Nephron (organoid): Measurements from ENCODE around the gene LSP1.

ENCODE experiments used
- H3K27ac Mint-ChIP-seq, 3 experiments: 2 replicates each; pipeline ENCODE4 v1.8.0; 2020; ENCODE audit warnings: mixed read lengths in 3 of 3, mild to moderate bottlenecking in 2 of 3, moderate library complexity in 1 of 3
- H3K27me3 Mint-ChIP-seq: 2 replicates; pipeline ENCODE4 v1.8.0; 2021; ENCODE audit warnings: low read depth, mild to moderate bottlenecking, moderate library complexity, mixed read lengths
- H3K36me3 Mint-ChIP-seq: 2 replicates; pipeline ENCODE4 v1.8.0; 2020; ENCODE audit warnings: low read depth, mixed read lengths
- H3K4me1 Mint-ChIP-seq: 2 replicates; pipeline ENCODE4 v1.8.0; 2020; ENCODE audit warnings: mixed read lengths
- H3K4me3 Mint-ChIP-seq, 3 experiments: 2 replicates each; pipeline ENCODE4 v1.8.0; 2020; ENCODE audit warnings: mild to moderate bottlenecking in 3 of 3, mixed read lengths in 3 of 3, moderate library complexity in 2 of 3
- H3K9me3 Mint-ChIP-seq: 2 replicates; pipeline ENCODE4 v1.8.0; 2020; ENCODE audit warnings: mixed read lengths
- TF ChIP-seq, protein P1 (sequence below), 3 experiments: fragments of 200-600 bp; sonication (generic); IDR thresholded peaks; one replicate each; pipeline ENCODE4 v1.5.0; 2021; ENCODE audit warnings: antibody characterized with exemption in 3 of 3; ENCODE audit not compliant: unreplicated experiment in 3 of 3

LSP1 gene

DNA sequence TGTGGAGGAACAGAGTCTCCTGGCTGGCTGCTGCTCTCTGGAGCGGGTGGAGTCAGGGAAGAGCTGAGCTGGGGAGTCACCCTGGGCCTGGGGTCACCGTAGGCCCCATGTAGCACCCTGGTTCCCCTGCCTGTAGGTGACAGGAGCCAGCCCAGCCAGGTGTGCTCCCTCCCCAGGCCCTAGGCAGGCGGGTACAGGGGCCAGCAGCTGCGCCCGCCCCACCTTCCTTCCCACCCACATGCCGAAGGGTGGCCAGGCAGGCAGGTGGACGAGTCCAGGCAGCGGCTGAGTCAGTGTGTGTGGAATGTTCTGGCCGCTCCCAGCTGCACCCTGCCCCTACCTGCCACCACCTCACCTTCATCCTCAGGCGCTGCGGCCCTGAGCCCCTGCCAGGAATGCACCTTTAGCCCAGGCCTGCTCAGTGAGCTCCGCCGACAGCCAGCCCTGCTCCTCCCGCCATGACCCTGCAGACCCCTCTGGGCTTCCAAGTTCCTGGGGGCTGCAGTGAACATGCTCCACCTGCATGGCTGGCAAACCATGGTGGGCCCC, 18.7 kb upstream of the LSP1 start:
- no peak overlapping the region for H3K4me3 Mint-ChIP-seq
- no peaks in the 10 kb centered on the region for H3K36me3 Mint-ChIP-seq
- H3K9me3 Mint-ChIP-seq = no peaks in the 10 kb centered on the region
- H3K27me3 Mint-ChIP-seq = peaks cover 4% of the 10 kb centered on the region
- H3K4me1 Mint-ChIP-seq = peaks cover 26% of the 10 kb centered on the region
- H3K27ac Mint-ChIP-seq = peak overlapping the region in 2 of 3 experiments; percentile 28 to 86
- TF ChIP-seq, protein P1, sequence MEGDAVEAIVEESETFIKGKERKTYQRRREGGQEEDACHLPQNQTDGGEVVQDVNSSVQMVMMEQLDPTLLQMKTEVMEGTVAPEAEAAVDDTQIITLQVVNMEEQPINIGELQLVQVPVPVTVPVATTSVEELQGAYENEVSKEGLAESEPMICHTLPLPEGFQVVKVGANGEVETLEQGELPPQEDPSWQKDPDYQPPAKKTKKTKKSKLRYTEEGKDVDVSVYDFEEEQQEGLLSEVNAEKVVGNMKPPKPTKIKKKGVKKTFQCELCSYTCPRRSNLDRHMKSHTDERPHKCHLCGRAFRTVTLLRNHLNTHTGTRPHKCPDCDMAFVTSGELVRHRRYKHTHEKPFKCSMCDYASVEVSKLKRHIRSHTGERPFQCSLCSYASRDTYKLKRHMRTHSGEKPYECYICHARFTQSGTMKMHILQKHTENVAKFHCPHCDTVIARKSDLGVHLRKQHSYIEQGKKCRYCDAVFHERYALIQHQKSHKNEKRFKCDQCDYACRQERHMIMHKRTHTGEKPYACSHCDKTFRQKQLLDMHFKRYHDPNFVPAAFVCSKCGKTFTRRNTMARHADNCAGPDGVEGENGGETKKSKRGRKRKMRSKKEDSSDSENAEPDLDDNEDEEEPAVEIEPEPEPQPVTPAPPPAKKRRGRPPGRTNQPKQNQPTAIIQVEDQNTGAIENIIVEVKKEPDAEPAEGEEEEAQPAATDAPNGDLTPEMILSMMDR (IDR thresholded peaks at IDR 0.05; ENCODE audit: unreplicated experiment in 3 of 3) = no peak

DNA sequence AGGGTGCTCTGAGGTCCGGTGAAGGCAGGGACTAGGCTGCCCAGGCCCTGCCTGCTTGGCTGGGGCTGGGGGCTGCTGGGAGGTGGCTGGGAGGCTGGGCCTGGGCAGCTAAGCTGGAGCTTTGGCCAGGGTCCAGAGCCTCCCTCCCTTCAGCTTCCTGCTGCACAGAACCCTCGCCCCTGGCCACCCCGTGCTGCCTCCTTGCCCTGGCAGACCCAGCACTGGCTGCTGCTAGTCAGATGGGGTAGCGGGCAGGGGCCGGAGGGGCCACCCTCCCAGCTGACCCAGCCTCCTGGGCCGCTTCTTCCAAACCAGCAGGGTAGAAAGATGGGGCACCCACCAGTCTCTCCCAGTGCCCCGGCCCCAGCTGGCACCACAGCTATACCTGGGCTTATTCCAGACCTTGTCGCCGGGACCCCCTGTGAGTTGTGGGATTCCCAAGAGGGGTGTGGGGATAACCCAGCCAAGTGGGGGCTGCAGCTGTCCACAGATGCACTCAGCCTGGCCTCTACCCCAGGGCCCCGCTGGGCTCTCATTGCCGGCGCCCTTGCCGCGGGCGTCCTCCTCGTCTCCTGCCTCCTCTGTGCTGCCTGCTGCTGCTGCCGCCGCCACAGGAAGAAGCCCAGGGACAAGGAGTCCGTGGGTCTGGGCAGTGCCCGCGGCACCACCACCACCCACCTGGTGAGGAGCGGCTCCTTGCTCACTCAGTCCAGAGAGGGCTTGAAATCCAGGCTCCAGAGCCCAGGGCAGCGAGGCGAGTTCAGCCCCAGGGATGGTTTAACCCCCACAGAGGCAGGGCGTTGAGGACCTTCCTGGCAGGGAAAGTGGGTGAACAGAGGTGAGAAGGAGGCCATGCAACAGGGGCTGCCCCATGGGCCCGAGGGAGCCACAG, 17.9 kb upstream of the LSP1 start, which contains the start of gene SYT8:
Gene SYT8, plus strand, starts transcription at position 212 of the 892 bp plus-strand sequence. Its CDS starts 116 bp downstream, at position 328.
- Mint-ChIP-seq H3K4me1 (peaks cover 25% of the 10 kb centered on the region), H3K27ac (peak within 1 kb of the TSS in 2 of 3 experiments; percentile 28 to 86), H3K27me3 (peaks cover 4% of the 10 kb centered on the region), H3K4me3 (no peak within 1 kb of the TSS), H3K9me3 (no peaks in the 10 kb centered on the region), H3K36me3 (no peaks in the 10 kb centered on the region)
- TF ChIP-seq, protein P1 (IDR thresholded peaks at IDR 0.05; ENCODE audit: unreplicated experiment in 3 of 3) = no peak

DNA sequence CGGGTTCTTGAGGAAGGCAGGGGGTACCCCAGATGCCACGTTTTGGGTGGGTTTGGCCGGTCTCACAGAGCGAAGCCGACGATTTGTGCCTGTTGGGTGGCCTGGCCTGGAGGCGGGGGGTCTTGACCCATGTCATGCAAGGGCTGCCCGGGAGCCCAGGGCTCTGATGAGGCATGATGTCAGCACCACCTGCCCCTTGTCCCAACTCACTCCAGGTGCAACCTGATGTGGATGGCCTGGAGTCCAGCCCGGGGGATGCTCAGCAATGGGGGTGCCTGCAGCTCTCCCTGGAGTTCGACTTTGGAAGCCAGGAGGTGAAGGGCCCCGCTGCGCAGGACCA, 17.2 kb upstream of the LSP1 start:
- H3K4me1 Mint-ChIP-seq = peaks cover 21% of the 10 kb centered on the region
- H3K36me3 Mint-ChIP-seq = no peaks in the 10 kb centered on the region
- no peaks in the 10 kb centered on the region for H3K9me3 Mint-ChIP-seq
- TF ChIP-seq, protein P1 (IDR thresholded peaks at IDR 0.05; ENCODE audit: unreplicated experiment in 3 of 3) = no peak
- H3K4me3 Mint-ChIP-seq = no peak overlapping the region
- H3K27ac Mint-ChIP-seq = no peak overlapping the region
- peaks cover 4% of the 10 kb centered on the region for H3K27me3 Mint-ChIP-seq

DNA sequence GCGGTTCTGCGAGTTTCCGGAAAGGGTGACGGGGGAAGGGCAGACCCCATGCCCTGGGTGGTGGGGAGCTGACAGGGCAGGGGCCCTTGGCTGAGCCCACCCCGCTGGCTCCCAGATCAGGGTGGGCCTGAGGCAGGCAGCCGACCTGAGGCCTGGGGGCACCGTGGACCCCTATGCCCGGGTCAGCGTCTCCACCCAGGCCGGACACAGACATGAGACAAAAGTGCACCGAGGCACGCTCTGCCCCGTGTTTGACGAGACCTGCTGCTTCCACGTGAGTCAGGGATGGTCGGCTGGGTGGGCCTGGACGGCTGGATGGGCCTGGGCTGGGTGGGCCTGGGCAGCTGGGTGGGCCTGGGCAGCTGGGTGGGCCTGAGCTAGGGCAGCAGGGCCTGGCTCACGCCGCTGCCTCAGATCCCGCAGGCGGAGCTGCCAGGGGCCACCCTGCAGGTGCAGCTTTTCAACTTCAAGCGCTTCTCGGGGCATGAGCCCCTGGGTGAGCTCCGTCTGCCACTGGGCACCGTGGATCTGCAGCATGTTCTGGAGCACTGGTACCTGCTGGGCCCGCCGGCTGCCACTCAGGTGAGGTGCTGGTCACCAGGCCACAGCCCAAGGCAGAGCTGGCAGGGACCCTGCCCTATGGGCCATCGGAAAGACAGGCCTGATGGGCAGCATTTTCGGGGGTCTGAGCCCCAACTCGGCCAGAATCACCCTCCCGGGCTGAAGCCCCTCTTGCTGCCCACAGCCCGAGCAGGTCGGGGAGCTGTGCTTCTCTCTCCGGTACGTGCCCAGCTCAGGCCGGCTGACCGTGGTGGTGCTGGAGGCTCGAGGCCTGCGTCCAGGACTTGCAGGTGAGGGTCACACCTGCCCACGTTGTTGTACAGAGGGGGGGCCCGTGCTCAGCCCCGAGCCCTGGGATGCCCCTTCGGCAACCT, 16.6 kb upstream of the LSP1 start:
- peaks cover 17% of the 10 kb centered on the region for H3K4me1 Mint-ChIP-seq
- H3K27ac Mint-ChIP-seq = no peak overlapping the region
- H3K9me3 Mint-ChIP-seq = no peaks in the 10 kb centered on the region
- H3K27me3 Mint-ChIP-seq = peaks cover 4% of the 10 kb centered on the region
- H3K4me3 Mint-ChIP-seq = no peak overlapping the region
- TF ChIP-seq, protein P1 (IDR thresholded peaks at IDR 0.05; ENCODE audit: unreplicated experiment in 3 of 3) = no peak
- H3K36me3 Mint-ChIP-seq = no peaks in the 10 kb centered on the region

DNA sequence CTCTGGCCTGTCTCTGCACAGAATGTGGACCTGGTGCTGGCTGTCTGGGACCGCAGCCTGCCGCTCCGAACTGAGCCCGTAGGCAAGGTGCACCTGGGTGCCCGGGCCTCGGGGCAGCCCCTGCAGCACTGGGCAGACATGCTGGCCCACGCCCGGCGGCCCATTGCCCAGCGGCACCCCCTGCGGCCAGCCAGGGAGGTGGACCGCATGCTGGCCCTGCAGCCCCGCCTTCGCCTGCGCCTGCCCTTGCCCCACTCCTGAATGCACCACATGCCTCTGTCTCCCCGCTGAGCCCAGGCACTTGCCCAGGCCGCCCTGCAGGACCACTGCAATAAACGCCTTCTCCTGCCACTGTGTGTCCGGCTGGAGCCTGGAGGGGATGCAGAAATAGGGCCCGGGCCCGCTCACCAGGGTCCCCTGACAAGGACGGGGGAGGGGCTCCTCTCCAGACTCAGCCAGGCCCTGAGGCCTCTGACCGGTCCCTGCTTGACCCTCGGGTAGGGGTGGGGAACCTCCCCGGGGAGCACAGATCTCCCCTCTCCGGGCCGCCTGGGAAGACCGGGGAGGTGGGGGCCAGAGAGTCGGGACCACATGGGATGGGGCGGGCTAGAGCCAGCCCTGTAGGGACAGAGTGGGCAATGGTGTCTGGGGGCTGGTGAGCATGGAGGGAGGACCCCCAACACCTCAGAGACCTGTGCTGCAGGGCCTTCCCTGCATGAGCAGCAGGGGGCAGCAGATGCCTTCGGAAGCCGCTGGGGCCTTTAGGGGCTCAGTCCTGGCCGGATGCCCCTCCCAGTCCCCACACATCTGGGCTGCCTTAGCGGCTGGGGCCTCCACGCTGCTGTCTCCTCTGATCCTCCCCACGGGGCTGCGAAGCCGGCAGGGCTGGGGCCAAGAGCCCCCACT, 15.5 kb upstream of the LSP1 start:
- no peaks in the 10 kb centered on the region for H3K9me3 Mint-ChIP-seq
- no peaks in the 10 kb centered on the region for H3K36me3 Mint-ChIP-seq
- no peak overlapping the region for H3K4me3 Mint-ChIP-seq
- TF ChIP-seq, protein P1 (IDR thresholded peaks at IDR 0.05; ENCODE audit: unreplicated experiment in 3 of 3) = peak; percentile 88 to 96 (median 92)
- peaks cover 4% of the 10 kb centered on the region for H3K27me3 Mint-ChIP-seq
- H3K4me1 Mint-ChIP-seq = peaks cover 12% of the 10 kb centered on the region
- peak overlapping the region in 2 of 3 experiments; percentile 47 to 77 for H3K27ac Mint-ChIP-seq
